ENCODE measurements around the gene GPC3. TPM values are rescaled to one million over a fixed set of nuclear protein-coding genes. Genes with fewer than 3 reads are reported as not detected.

Gene GPC3
- total RNA-seq, 1 donor from 2014 or later = 1,039 TPM

DNA sequence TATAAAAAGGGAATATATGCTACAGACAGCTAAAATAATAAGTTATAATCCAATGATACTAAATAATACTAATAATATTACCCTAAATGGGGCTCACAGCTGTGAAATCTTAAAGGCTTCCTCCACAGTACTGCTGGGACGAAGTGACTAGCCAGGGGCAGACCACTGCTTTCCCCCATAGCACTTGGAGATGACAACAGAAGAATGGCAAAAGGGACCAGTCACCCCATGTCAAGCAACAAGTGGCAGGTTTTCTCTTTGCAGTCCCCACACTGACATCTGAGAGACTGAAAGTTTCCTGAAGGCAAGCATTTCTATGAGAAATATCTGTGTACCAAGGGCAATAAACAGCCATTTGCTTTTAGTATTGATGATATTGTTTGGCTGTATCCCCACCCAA is 396.6 kb downstream of the GPC3 start:
- no peaks in the 10 kb centered on the region for H3K79me2 ChIP-seq (ENCODE audit: low read depth)
- TF ChIP-seq EZH2 (IDR thresholded peaks at IDR 0.05) (no peak), EZH2phosphoT487 (IDR thresholded peaks at IDR 0.05) (no peak)
- TF ChIP-seq, protein P1, sequence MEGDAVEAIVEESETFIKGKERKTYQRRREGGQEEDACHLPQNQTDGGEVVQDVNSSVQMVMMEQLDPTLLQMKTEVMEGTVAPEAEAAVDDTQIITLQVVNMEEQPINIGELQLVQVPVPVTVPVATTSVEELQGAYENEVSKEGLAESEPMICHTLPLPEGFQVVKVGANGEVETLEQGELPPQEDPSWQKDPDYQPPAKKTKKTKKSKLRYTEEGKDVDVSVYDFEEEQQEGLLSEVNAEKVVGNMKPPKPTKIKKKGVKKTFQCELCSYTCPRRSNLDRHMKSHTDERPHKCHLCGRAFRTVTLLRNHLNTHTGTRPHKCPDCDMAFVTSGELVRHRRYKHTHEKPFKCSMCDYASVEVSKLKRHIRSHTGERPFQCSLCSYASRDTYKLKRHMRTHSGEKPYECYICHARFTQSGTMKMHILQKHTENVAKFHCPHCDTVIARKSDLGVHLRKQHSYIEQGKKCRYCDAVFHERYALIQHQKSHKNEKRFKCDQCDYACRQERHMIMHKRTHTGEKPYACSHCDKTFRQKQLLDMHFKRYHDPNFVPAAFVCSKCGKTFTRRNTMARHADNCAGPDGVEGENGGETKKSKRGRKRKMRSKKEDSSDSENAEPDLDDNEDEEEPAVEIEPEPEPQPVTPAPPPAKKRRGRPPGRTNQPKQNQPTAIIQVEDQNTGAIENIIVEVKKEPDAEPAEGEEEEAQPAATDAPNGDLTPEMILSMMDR (IDR thresholded peaks at IDR 0.05) = no peak
- DNase-seq (ENCODE audit: low spot score) = no peak
- H3K27ac ChIP-seq = no peak overlapping the region
- H4K20me1 ChIP-seq (ENCODE audit: low read depth) = no peaks in the 10 kb centered on the region
- Mint-ChIP-seq H3K4me1 (no peaks in the 10 kb centered on the region), H3K27ac (no peak overlapping the region), H3K9me3 (no peaks in the 10 kb centered on the region), H3K36me3 (peaks cover 4% of the 10 kb centered on the region), H3K4me3 (no peak overlapping the region), H3K27me3 (ENCODE audit: insufficient read depth, low read depth) (no peaks in the 10 kb centered on the region)
- no peaks in the 10 kb centered on the region for H3K36me3 ChIP-seq
- H3K27me3 ChIP-seq = no peaks in the 10 kb centered on the region
- H3K9ac ChIP-seq = no peak overlapping the region
- no peaks in the 10 kb centered on the region for H3F3A ChIP-seq (ENCODE audit: low read depth)
- no peak overlapping the region for H2AFZ ChIP-seq (replicated peaks)
- no peak overlapping the region for H3K4me2 ChIP-seq
- H3K9me3 ChIP-seq (ENCODE audit: low read depth) = no peaks in the 10 kb centered on the region
- H3K4me3 ChIP-seq = no peak overlapping the region
- no peaks in the 10 kb centered on the region for H3K4me1 ChIP-seq

DNA sequence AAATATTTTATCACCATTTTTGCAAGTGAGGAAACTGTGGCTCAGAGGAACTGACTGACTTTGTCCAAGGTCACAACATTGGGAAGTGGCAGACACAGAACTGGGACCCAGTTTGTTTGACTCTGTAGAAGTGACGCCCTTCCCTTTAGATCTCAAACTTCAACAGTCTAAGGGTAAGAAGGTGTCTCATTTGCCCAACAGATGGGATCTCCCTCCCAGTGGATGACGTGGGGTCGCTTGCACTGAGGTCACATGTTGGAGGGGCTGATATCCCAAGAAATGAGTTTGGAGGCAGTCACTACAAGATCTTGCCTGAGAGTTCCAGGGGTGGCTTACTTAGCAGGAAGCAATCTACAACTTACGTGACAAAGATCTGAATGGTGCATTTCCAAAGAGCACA is 397.6 kb downstream of the GPC3 start:
- Histone ChIP-seq H2AFZ (replicated peaks) (no peak overlapping the region), H3K9me3 (ENCODE audit: low read depth) (no peaks in the 10 kb centered on the region), H4K20me1 (ENCODE audit: low read depth) (no peaks in the 10 kb centered on the region), H3K4me2 (no peak overlapping the region), H3K4me3 (no peak overlapping the region), H3K27me3 (no peaks in the 10 kb centered on the region), H3K36me3 (no peaks in the 10 kb centered on the region), H3K79me2 (ENCODE audit: low read depth) (no peaks in the 10 kb centered on the region), H3K4me1 (no peaks in the 10 kb centered on the region), H3F3A (ENCODE audit: low read depth) (no peaks in the 10 kb centered on the region), H3K9ac (no peak overlapping the region), H3K27ac (no peak overlapping the region)
- Mint-ChIP-seq H3K27ac (no peak overlapping the region), H3K27me3 (ENCODE audit: insufficient read depth, low read depth) (no peaks in the 10 kb centered on the region), H3K9me3 (no peaks in the 10 kb centered on the region), H3K4me1 (no peaks in the 10 kb centered on the region), H3K36me3 (no peaks in the 10 kb centered on the region), H3K4me3 (no peak overlapping the region)
- TF ChIP-seq, protein P1 (IDR thresholded peaks at IDR 0.05) = no peak
- no peak for TF ChIP-seq EZH2phosphoT487 (IDR thresholded peaks at IDR 0.05)
- TF ChIP-seq EZH2 (IDR thresholded peaks at IDR 0.05) = no peak
- no peak for DNase-seq (ENCODE audit: low spot score)

- no peak for DNase-seq (ENCODE audit: low spot score)
- Histone ChIP-seq H3K27me3 (no peaks in the 10 kb centered on the region), H3K79me2 (ENCODE audit: low read depth) (no peaks in the 10 kb centered on the region), H3K27ac (no peak overlapping the region), H3K9me3 (ENCODE audit: low read depth) (no peaks in the 10 kb centered on the region), H3K36me3 (no peaks in the 10 kb centered on the region), H3K9ac (no peak overlapping the region), H3K4me1 (no peaks in the 10 kb centered on the region), H4K20me1 (ENCODE audit: low read depth) (no peaks in the 10 kb centered on the region), H3K4me2 (no peak overlapping the region), H3F3A (ENCODE audit: low read depth) (no peaks in the 10 kb centered on the region), H3K4me3 (no peak overlapping the region), H2AFZ (replicated peaks) (no peak overlapping the region)
- H3K4me3 Mint-ChIP-seq = no peak overlapping the region
- no peak overlapping the region for H3K27ac Mint-ChIP-seq
- no peaks in the 10 kb centered on the region for H3K27me3 Mint-ChIP-seq (ENCODE audit: insufficient read depth, low read depth)
- H3K36me3 Mint-ChIP-seq = no peaks in the 10 kb centered on the region
- H3K4me1 Mint-ChIP-seq = no peaks in the 10 kb centered on the region
- TF ChIP-seq EZH2phosphoT487 (IDR thresholded peaks at IDR 0.05) = no peak
- TF ChIP-seq, protein P1 (IDR thresholded peaks at IDR 0.05) = no peak
- no peak for TF ChIP-seq EZH2 (IDR thresholded peaks at IDR 0.05)
- H3K9me3 Mint-ChIP-seq = no peaks in the 10 kb centered on the region
These were observed 398.3 kb downstream of the GPC3 start for GRCh38 chrX:133587071-133587470.
